ENCODE measurements around the gene NEB.

The NEB gene

DNA sequence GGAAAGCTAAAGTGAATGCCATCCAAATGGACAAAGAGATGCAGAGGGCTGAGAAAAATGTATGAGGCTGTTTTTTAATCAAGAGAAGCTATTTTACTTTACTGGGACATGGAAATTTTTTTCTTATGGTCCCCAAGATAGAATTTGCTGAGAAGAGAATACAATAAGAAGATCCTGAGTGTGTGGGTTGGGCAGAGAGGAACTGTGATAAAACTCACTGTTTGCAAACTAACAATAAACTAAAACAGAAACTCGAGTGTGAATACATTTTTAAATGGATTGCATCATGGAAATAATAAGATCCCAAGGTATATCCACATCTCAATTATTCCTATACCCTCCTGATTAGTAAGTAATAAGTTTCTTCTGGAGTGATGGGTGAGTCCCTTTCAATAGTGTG is 4.4 kb downstream of the NEB start:
- H3K4me1 ChIP-seq (ENCODE audit: low read length): peaks cover 22% of the 10 kb centered on the region
- H3K4me2 ChIP-seq (ENCODE audit: low read depth, low read length): peak overlapping the region; percentile 6
- H3K79me2 ChIP-seq (ENCODE audit: low read length): no peaks in the 10 kb centered on the region
- no peak overlapping the region for H3K4me3 ChIP-seq (ENCODE audit: low read length)
- no peaks in the 10 kb centered on the region for H3F3A ChIP-seq (ENCODE audit: insufficient read depth, low read length)
- no peaks in the 10 kb centered on the region for H4K20me1 ChIP-seq (ENCODE audit: insufficient read depth, low read length)
- H2AFZ ChIP-seq (ENCODE audit: low read length): no peak overlapping the region
- H3K27ac ChIP-seq (ENCODE audit: low read length): peak overlapping the region; percentile 22; the same call in 1 of the 2 replicates
- H3K36me3 ChIP-seq (replicated peaks; ENCODE audit: insufficient read depth, low read length): no peaks in the 10 kb centered on the region
- DNase-seq: no peak
- no peaks in the 10 kb centered on the region for H3K27me3 ChIP-seq (replicated peaks; ENCODE audit: insufficient read depth, low read length)
- no peaks in the 10 kb centered on the region for H3K9me3 ChIP-seq (replicated peaks; ENCODE audit: insufficient read depth, low read length)
- no peaks in the 10 kb centered on the region for H3K9me2 ChIP-seq (replicated peaks; ENCODE audit: insufficient read depth, low read length)
- TF ChIP-seq EZH2 (optimal IDR thresholded peaks at IDR 0.05; ENCODE audit: low read depth, low read length) (no peak), EZH2phosphoT487 (IDR thresholded peaks at IDR 0.05; ENCODE audit: low read length) (no peak)
- TF ChIP-seq, protein P1, sequence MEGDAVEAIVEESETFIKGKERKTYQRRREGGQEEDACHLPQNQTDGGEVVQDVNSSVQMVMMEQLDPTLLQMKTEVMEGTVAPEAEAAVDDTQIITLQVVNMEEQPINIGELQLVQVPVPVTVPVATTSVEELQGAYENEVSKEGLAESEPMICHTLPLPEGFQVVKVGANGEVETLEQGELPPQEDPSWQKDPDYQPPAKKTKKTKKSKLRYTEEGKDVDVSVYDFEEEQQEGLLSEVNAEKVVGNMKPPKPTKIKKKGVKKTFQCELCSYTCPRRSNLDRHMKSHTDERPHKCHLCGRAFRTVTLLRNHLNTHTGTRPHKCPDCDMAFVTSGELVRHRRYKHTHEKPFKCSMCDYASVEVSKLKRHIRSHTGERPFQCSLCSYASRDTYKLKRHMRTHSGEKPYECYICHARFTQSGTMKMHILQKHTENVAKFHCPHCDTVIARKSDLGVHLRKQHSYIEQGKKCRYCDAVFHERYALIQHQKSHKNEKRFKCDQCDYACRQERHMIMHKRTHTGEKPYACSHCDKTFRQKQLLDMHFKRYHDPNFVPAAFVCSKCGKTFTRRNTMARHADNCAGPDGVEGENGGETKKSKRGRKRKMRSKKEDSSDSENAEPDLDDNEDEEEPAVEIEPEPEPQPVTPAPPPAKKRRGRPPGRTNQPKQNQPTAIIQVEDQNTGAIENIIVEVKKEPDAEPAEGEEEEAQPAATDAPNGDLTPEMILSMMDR (IDR thresholded peaks at IDR 0.05; ENCODE audit: low read length): no peak
- H3K9ac ChIP-seq (ENCODE audit: low read length): no peak overlapping the region

DNA sequence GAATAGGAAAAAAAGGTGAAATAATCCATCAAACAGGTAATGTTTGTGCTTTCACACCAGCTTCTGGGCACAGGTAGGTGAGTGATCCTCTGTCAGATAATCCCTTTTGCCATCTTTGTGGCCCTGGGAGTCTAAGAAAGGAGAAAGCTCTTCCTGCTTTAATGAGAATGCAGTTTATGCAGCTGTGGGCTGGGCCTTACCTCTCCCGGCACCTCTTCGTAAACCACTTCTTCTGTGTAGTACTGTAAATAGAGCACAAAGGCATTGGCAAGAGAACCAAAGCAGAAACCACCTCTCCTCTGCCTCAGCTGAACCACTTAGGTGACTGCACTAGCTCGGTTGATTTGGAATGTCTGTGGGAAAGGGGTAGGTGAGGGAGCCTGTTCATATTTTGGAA is 4.9 kb downstream of the NEB start:
- Histone ChIP-seq H3K9me2 (replicated peaks; ENCODE audit: insufficient read depth, low read length) (no peaks in the 10 kb centered on the region), H3K36me3 (replicated peaks; ENCODE audit: insufficient read depth, low read length) (no peaks in the 10 kb centered on the region), H3K27ac (ENCODE audit: low read length) (peak overlapping the region; percentile 22; the same call in 1 of the 2 replicates), H3K27me3 (replicated peaks; ENCODE audit: insufficient read depth, low read length) (no peaks in the 10 kb centered on the region), H3K9me3 (replicated peaks; ENCODE audit: insufficient read depth, low read length) (no peaks in the 10 kb centered on the region), H2AFZ (ENCODE audit: low read length) (no peak overlapping the region), H3K4me1 (ENCODE audit: low read length) (peaks cover 22% of the 10 kb centered on the region), H3K9ac (ENCODE audit: low read length) (no peak overlapping the region), H3K79me2 (ENCODE audit: low read length) (no peaks in the 10 kb centered on the region), H4K20me1 (ENCODE audit: insufficient read depth, low read length) (no peaks in the 10 kb centered on the region), H3F3A (ENCODE audit: insufficient read depth, low read length) (no peaks in the 10 kb centered on the region), H3K4me3 (ENCODE audit: low read length) (no peak overlapping the region), H3K4me2 (ENCODE audit: low read depth, low read length) (no peak overlapping the region)
- no peak for DNase-seq
- no peak for TF ChIP-seq EZH2 (optimal IDR thresholded peaks at IDR 0.05; ENCODE audit: low read depth, low read length)
- TF ChIP-seq EZH2phosphoT487 (IDR thresholded peaks at IDR 0.05; ENCODE audit: low read length): no peak
- TF ChIP-seq, protein P1 (IDR thresholded peaks at IDR 0.05; ENCODE audit: low read length): no peak

DNA sequence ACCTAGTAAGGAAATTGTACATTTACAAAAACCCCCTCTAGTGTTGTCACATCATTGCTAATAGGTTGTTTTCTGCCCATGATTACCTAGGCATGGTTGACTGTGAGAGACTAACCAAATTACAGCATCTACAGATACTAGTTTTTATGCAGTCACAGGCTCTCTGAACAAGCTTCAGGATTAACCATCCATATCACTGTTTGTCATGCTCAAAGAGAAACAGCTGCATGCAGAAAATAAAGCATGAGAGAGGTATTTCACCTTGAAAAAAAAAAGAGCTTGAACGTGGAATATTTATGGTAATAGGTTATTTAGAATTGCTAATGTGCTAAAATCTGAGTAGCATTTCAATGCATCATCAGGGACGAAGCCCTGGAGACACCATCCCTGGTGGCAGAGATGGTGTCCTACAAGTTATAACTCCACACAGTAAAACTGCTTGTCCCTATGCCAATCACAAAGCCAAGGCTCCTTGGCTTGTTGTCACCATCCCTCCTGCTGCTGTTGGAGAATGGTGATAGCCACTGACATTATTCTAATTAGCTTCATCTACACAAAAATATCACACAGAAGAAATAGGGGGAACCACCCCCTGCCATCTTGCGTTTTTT is 5.4 kb downstream of the NEB start:
- H3K36me3 ChIP-seq (replicated peaks; ENCODE audit: insufficient read depth, low read length): no peaks in the 10 kb centered on the region
- no peak overlapping the region for H3K4me3 ChIP-seq (ENCODE audit: low read length)
- H3K9me3 ChIP-seq (replicated peaks; ENCODE audit: insufficient read depth, low read length): no peaks in the 10 kb centered on the region
- no peak overlapping the region for H3K9ac ChIP-seq (ENCODE audit: low read length)
- TF ChIP-seq EZH2phosphoT487 (IDR thresholded peaks at IDR 0.05; ENCODE audit: low read length): no peak
- no peak for TF ChIP-seq EZH2 (optimal IDR thresholded peaks at IDR 0.05; ENCODE audit: low read depth, low read length)
- TF ChIP-seq, protein P1 (IDR thresholded peaks at IDR 0.05; ENCODE audit: low read length): no peak
- no peak overlapping the region for H3K4me2 ChIP-seq (ENCODE audit: low read depth, low read length)
- no peaks in the 10 kb centered on the region for H3K27me3 ChIP-seq (replicated peaks; ENCODE audit: insufficient read depth, low read length)
- H3K79me2 ChIP-seq (ENCODE audit: low read length): no peaks in the 10 kb centered on the region
- H3K27ac ChIP-seq (ENCODE audit: low read length): no peak overlapping the region
- no peak for DNase-seq
- no peaks in the 10 kb centered on the region for H3K9me2 ChIP-seq (replicated peaks; ENCODE audit: insufficient read depth, low read length)
- no peaks in the 10 kb centered on the region for H3F3A ChIP-seq (ENCODE audit: insufficient read depth, low read length)
- H3K4me1 ChIP-seq (ENCODE audit: low read length): peaks cover 22% of the 10 kb centered on the region
- no peaks in the 10 kb centered on the region for H4K20me1 ChIP-seq (ENCODE audit: insufficient read depth, low read length)
- H2AFZ ChIP-seq (ENCODE audit: low read length): no peak overlapping the region

All from MM.1S (cell line).